GM18870 (cell line): Measurements from ENCODE around the gene PMM2.
A peak's percentile ranks its signal among the peaks of the same experiment; 100 is the strongest.
"Not testable (repeated sequence)": the region's sequence is repeated elsewhere in the genome, so short reads cannot be mapped to it uniquely, and the experiment has no call there.

Experiments
- ATAC-seq: cut with Tn5 transposase; IDR thresholded peaks from one replicate; pipeline ENCODE4 v1.9.1; 2021; ENCODE audit warnings: moderate library complexity; ENCODE audit not compliant: unreplicated experiment

PMM2 gene

GRCh38 chr16:8865145-8865882 lies 67.7 kb downstream of the PMM2 start:
- ATAC-seq, result no peak

DNA sequence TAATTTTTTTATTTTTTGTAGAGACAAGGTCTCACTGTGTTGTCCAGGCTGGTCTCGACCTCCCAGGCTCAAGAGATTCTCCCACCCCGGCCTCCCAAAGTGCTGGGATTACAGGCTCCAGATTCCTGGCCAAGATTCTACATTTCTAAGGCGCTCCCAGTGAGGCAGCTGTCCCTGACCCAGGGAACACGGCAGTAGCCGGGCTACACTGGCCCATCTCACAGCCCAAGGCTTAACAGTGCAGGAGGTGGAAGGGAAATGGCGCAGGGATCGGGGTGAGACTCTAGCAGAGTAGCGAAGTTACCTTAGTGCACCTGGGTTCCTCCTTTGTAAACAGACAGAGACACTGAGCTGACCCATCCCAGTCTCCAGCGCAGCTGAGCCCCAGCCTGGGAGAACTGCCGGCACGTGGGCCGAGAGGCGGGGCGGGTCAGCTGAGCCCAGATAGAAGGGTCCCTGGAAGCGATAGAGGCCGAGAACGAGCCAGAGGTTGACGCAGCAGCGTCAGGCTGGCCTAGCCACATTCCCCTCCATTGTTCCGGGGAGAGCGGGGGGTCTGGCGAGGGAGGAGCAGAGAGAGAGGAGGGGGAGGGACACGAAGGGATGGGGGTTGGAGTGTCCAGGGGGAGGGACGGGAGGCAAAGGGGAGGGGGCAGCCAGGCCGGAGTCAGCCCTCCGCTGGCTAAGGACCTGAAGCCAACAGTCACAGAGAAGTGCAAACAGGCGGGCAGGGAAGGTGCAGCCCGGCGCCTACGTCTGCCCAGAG lies 68.7 kb downstream of the PMM2 start:
- ATAC-seq, result no peak

DNA sequence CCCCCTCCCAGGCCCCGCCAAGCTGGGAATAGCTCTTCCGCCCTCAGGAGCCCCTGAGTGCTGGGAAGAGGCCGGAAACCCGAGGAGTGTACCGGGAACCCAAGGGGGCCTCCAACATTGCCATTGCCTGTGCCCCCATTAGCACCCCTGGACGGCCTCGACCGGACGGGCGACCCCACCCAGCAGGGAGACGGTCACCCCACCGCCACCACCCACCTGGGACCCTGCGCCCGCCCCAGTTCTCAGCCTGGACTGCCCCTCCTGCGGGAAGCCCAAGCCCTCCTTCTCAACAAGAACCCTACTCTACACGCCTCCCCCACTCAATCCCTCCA lies 69.2 kb downstream of the PMM2 start:
- no peak for ATAC-seq

GRCh38 chr16:8867216-8867931 lies 69.7 kb downstream of the PMM2 start:
- no peak for ATAC-seq

- peak; percentile 8 for ATAC-seq
Observed at GRCh38 chr16:8867932-8868415, 70.3 kb downstream of the PMM2 start.

- peak; percentile 52 for ATAC-seq
Observed at GRCh38 chr16:8868416-8869211, 71.0 kb downstream of the PMM2 start, which contains the start of gene CARHSP1. Gene CARHSP1, minus strand, starts transcription at chr16:8869006. Its CDS starts 9,678 bp downstream, at chr16:8859328.

DNA sequence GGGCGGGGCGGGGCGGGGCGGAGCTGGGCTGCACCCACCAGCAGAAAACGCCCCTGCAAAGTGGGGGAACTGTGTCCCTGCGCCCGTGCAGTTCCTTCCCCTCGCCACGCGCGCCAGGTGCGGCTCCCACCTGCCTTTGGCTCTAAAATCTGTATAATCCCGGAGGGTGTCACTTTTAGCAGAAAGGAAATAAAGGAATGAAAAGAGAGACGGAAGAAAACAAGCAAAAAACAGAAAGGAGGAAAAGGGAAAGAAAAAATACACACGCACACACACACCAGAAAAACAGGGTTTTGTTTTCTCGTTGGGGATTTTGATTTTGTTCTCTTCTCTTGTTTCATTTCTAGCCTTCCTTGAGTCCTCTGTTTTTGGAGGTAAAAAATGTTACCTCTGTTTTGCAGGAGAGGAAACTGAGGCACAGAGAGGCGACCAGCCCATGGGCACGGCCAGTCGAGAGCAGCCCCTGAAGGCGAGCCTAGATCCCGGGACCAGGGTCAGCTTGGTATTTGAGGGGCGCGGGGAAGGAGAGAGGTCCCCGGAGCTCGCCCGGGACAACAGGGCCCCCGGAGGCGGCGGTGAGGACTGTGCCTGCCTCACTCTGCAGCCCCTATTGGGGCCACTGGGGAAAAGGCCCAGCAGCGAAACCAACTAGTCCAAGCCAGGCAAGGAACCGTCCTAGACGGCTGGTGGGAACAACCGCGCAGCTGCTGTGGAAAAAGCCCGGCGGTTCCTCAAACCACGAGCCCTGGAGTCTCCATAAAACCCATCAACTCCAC lies 71.8 kb downstream of the PMM2 start:
- ATAC-seq, result no peak

GRCh38 chr16:8869988-8870241 lies 72.3 kb downstream of the PMM2 start:
- not testable (repeated sequence) for ATAC-seq

DNA sequence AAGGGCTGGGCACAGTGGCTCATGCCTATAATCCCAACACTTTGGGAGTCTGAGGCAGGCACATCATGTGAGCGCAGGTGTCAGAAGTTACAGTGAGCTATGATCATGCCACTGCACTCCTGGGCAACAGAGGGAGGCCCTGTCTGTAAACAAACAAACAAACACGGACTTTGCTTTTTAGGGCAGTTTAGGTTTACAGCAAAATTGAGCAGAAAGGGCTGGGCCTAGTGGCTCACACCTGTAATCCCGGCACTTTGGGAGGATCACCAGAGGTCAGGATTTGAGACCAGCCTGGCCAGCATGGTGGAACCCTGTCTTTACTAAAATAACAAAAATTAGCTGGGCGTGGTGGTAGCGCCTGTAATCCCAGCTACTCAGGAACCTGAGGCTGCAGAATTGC lies 74.4 kb downstream of the PMM2 start:
- no peak for ATAC-seq

DNA sequence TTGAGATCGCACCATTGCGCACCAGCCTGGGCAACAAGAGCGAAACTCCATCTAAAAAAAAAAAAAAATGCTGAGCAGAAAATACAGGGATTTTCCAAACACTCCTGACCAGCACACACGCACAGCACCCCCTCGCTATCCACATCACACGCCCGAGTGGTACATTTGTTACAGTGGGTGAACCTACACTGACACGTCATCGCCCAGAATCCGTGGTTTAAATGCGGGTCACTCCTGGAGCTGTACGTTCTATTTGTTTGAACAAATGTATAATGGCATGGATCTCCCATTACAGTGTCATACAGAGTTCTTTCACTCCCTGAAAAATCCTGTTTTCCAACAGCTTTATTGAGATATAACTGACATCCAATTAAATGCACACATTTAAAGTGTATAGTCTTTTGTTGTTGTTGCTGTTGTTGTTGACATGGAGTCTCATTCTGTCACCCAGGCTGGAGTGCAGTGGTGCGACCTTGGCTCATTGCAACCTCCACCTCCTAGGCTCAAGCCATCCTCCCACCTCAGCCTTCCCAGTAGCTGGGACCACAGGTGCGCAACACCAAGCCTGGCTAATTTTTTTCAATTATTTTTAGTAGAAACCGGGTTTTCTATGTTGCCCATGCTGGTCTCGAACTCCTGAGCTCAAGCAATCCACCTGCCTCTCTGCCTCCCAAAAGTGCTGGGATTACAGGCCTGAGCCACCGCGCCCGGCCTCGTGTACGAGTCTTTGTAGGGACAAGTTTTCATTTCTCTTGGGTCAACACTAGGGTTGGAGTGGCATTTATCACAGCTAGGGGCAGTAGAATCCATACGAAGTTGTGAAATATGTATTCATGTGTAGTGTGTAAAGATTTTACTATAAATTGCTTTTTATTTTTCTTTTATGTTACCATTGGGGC lies 75.6 kb downstream of the PMM2 start:
- ATAC-seq, result no peak

DNA sequence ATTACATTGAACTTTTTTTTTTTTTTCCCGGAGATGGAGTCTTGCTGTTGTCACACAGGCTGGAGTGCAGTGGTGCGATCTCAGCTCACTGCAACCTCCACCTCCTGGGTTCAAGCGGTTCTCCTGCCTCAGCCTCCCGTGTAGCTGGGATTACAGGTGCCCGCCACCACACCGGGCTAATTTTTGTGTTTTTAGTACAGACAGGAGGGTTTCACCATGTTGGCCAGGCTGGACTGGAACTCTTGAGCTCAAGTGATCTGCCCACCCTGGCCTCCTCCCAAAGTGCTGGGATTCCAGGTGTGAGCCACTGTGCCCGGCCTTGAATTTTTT lies 76.2 kb downstream of the PMM2 start:
- not testable (repeated sequence) for ATAC-seq

- no peak for ATAC-seq
Observed at GRCh38 chr16:8874388-8874787, 76.7 kb downstream of the PMM2 start.

- ATAC-seq, result not testable (repeated sequence)
Observed at GRCh38 chr16:8875317-8875716, 77.7 kb downstream of the PMM2 start.

GRCh38 chr16:8877894-8878522 lies 80.4 kb downstream of the PMM2 start:
- no peak for ATAC-seq

DNA sequence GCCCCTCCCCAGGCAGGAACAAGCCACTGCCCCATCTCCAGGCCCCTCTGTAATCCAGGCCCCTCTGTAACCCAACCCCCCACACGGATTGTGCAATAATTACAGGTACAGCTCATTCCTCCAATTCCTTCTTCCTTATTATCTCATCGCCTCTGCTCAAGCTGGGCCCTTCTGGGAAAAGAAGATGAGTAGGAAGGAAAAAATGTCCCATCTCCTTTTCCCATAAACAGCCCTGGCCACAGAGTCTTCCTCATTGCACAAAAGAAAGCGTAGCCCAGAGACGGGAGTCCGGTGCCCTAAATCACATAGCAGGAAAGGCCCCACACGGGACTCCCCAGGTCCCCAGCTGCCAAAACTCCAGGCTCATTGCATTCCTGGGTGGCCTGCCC lies 80.9 kb downstream of the PMM2 start:
- no peak for ATAC-seq

DNA sequence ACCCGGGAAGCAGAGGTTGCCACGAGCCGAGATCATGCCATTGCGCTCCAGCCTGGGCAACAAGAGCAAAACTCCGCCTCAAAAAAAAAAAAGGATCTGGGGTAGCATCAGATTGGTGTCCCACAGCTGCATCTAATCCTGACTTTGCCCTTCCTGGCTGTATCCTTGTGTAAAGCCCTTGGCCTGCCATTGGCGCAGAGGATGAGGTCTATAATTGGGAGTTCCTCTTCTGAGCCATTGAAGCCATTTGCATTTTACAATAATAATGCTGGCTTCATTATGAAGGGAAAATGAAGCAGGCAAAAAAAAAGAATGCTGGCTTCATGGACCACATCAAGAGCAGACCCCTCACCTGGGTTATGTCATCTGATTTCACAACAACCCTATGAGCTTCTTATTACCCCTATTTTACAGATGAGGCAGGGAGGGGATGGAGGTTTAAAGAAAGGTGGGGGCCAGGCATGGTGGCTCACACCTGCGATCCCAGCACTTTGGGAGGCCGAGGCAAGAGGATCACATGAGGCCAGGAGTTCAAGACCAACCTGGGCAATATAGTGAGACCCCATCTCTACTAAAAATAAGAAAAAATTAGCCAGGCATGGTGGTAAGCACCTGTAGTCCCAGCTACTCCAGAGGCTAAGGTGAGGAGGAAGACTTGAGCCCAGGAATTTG lies 83.3 kb downstream of the PMM2 start:
- ATAC-seq, result no peak

GRCh38 chr16:8882041-8882617 lies 84.5 kb downstream of the PMM2 start, which contains the start of gene LITAFD:
Gene LITAFD, plus strand, starts transcription at chr16:8882351. Its CDS starts 2,005 bp downstream, at chr16:8884356.
- ATAC-seq, result no peak
